OCI-LY1 (cell line): ENCODE measurements around the gene PI4KA.
"Not testable (repeated sequence)": the region's sequence is repeated elsewhere in the genome, so short reads cannot be mapped to it uniquely, and the experiment has no call there.

ENCODE experiments used
- H2AFZ ChIP-seq: fragments of 200-600 bp; sonication (generic), shearing (Covaris generic); 2 replicates; pipeline ENCODE4 v1.6.0; 2014; ENCODE audit warnings: antibody characterized with exemption, mild to moderate bottlenecking, low read length
- H3F3A ChIP-seq: fragments of 200-600 bp; sonication (generic), shearing (Covaris generic); 2 replicates; pipeline ENCODE4 v1.6.0; 2014; ENCODE audit warnings: mild to moderate bottlenecking, antibody characterized with exemption, low read length, moderate library complexity; ENCODE audit not compliant: insufficient read depth
- H3K27ac ChIP-seq: fragments of 200-600 bp; sonication (generic); 2 replicates; pipeline ENCODE4 v1.5.1; 2014; ENCODE audit warnings: low read length, mixed run types, mild to moderate bottlenecking, low read depth; ENCODE audit not compliant: poor library complexity, severe bottlenecking
- H3K27me3 ChIP-seq: fragments of 200-600 bp; sonication (generic); 2 replicates; pipeline ENCODE4 v1.6.0; 2014; ENCODE audit warnings: antibody characterized with exemption, mild to moderate bottlenecking, low read length, moderate library complexity; ENCODE audit not compliant: insufficient read depth
- H3K36me3 ChIP-seq: fragments of 200-600 bp; sonication (generic); 2 replicates; pipeline ENCODE4 v1.6.1; 2014; ENCODE audit warnings: mild to moderate bottlenecking, antibody characterized with exemption, low read length, moderate library complexity, mixed read lengths; ENCODE audit not compliant: insufficient read depth
- H3K4me1 ChIP-seq: fragments of 200-600 bp; sonication (generic); 2 replicates; pipeline ENCODE4 v1.5.1; 2014; ENCODE audit warnings: mild to moderate bottlenecking, low read length, moderate library complexity; ENCODE audit not compliant: insufficient read depth, severe bottlenecking
- H3K4me2 ChIP-seq: fragments of 200-600 bp; sonication (generic), shearing (Covaris generic); 2 replicates; pipeline ENCODE4 v1.6.1; 2014; ENCODE audit warnings: low read length
- H3K4me3 ChIP-seq: fragments of 200-600 bp; sonication (generic); 2 replicates; pipeline ENCODE4 v1.5.1; 2014; ENCODE audit warnings: low read length, low read depth, mild to moderate bottlenecking, mixed read lengths; ENCODE audit not compliant: poor library complexity, severe bottlenecking
- H3K79me2 ChIP-seq: fragments of 200-600 bp; shearing (Covaris generic); 2 replicates; pipeline ENCODE4 v1.6.1; 2016; ENCODE audit warnings: mixed run types, low read length, mixed read lengths; ENCODE audit not compliant: insufficient read depth
- H3K9ac ChIP-seq: fragments of 200-600 bp; sonication (generic), shearing (Covaris generic); 2 replicates; pipeline ENCODE4 v1.6.1; 2014; ENCODE audit warnings: mild to moderate bottlenecking, low read length, mixed read lengths
- H3K9me2 ChIP-seq: fragments of 200-600 bp; sonication (generic), shearing (Covaris generic); 2 replicates; pipeline ENCODE4 v1.6.1; 2014; ENCODE audit warnings: low read depth, mild to moderate bottlenecking, low read length, mixed read lengths
- H3K9me3 ChIP-seq: fragments of 200-600 bp; shearing (Covaris generic); 2 replicates; pipeline ENCODE4 v1.6.1; 2014; ENCODE audit warnings: low read length, mixed read lengths
- H4K20me1 ChIP-seq: fragments of 200-600 bp; sonication (generic), shearing (Covaris generic); 2 replicates; pipeline ENCODE4 v1.6.0; 2016; ENCODE audit warnings: mild to moderate bottlenecking, low read length; ENCODE audit not compliant: insufficient read depth
- EZH2 ChIP-seq: fragments of 200-600 bp; sonication (generic), shearing (Covaris generic); IDR thresholded peaks from 2 replicates; pipeline ENCODE4 v1.8.0; 2017; ENCODE audit warnings: borderline replicate concordance, mixed run types, mild to moderate bottlenecking, antibody characterized with exemption, low read length, moderate library complexity, mixed read lengths
- TF ChIP-seq, protein P1 (sequence below): fragments of 200-600 bp; sonication (generic), shearing (Covaris generic); IDR thresholded peaks from 2 replicates; pipeline ENCODE4 v1.5.1; 2017; ENCODE audit warnings: mild to moderate bottlenecking, antibody characterized with exemption, low read length, moderate library complexity, mixed read lengths

The PI4KA gene

GRCh38 chr22:20903093-20903492, 44.5 kb upstream of the PI4KA start:
- H3K9ac ChIP-seq = no peak overlapping the region
- no peaks in the 10 kb centered on the region for H3K36me3 ChIP-seq
- no peaks in the 10 kb centered on the region for H4K20me1 ChIP-seq
- H3K4me2 ChIP-seq = no peak overlapping the region
- H3K27ac ChIP-seq = no peak overlapping the region
- no peaks in the 10 kb centered on the region for H3K9me3 ChIP-seq
- no peaks in the 10 kb centered on the region for H3K27me3 ChIP-seq
- no peak for TF ChIP-seq EZH2
- TF ChIP-seq, protein P1, sequence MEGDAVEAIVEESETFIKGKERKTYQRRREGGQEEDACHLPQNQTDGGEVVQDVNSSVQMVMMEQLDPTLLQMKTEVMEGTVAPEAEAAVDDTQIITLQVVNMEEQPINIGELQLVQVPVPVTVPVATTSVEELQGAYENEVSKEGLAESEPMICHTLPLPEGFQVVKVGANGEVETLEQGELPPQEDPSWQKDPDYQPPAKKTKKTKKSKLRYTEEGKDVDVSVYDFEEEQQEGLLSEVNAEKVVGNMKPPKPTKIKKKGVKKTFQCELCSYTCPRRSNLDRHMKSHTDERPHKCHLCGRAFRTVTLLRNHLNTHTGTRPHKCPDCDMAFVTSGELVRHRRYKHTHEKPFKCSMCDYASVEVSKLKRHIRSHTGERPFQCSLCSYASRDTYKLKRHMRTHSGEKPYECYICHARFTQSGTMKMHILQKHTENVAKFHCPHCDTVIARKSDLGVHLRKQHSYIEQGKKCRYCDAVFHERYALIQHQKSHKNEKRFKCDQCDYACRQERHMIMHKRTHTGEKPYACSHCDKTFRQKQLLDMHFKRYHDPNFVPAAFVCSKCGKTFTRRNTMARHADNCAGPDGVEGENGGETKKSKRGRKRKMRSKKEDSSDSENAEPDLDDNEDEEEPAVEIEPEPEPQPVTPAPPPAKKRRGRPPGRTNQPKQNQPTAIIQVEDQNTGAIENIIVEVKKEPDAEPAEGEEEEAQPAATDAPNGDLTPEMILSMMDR = no peak
- H2AFZ ChIP-seq = no peak overlapping the region
- H3F3A ChIP-seq = no peaks in the 10 kb centered on the region
- H3K9me2 ChIP-seq = no peaks in the 10 kb centered on the region
- H3K4me3 ChIP-seq = no peak overlapping the region
- H3K79me2 ChIP-seq = no peaks in the 10 kb centered on the region
- no peaks in the 10 kb centered on the region for H3K4me1 ChIP-seq

GRCh38 chr22:20901093-20902033, 42.8 kb upstream of the PI4KA start:
- H3K9me2 ChIP-seq, H2AFZ ChIP-seq, H3K9me3 ChIP-seq, H3K9ac ChIP-seq, H3K4me1 ChIP-seq, H3K79me2 ChIP-seq, H3K4me2 ChIP-seq, H3F3A ChIP-seq, H3K4me3 ChIP-seq, H3K27me3 ChIP-seq, H3K36me3 ChIP-seq, H4K20me1 ChIP-seq, H3K27ac ChIP-seq: not testable (repeated sequence)

GRCh38 chr22:20899827-20900423, 41.3 kb upstream of the PI4KA start:
- Histone ChIP-seq H3F3A (no peaks in the 10 kb centered on the region), H3K4me1 (no peaks in the 10 kb centered on the region)

DNA sequence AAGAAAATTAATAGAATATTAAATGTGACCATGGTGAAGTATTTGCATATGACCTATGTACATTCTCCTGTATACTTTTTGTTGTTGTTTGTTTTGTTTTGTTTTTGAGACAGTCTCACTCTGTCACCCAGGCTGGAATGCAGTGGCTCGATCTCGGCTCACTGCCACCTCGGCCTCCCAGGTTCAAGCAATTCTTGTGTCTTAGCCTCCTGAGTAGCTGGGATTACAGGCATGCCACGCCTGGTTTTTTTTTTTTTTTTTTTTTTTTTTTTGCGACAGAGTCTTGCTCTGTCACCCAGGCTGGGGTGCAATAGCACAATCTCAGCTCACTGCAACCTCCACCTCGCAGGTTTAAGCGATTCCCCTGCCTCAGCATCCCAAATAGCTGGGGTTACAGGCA, 39.1 kb upstream of the PI4KA start:
- not testable (repeated sequence) for H4K20me1 ChIP-seq, H3F3A ChIP-seq, H3K27ac ChIP-seq, H3K79me2 ChIP-seq, H3K9me2 ChIP-seq, H3K9me3 ChIP-seq, H3K4me1 ChIP-seq, H3K9ac ChIP-seq, H2AFZ ChIP-seq, H3K4me3 ChIP-seq, H3K36me3 ChIP-seq, H3K4me2 ChIP-seq, H3K27me3 ChIP-seq

More at GRCh38 chr22:20899827-20900423, 41.3 kb upstream of the PI4KA start:
- no peak overlapping the region for H2AFZ ChIP-seq
- no peaks in the 10 kb centered on the region for H3K36me3 ChIP-seq
- H3K9ac ChIP-seq = no peak overlapping the region
- no peak for TF ChIP-seq EZH2
- TF ChIP-seq, protein P1 = no peak
- H3K9me3 ChIP-seq = no peaks in the 10 kb centered on the region
- H3K27ac ChIP-seq = no peak overlapping the region
- H3K27me3 ChIP-seq = no peaks in the 10 kb centered on the region
- no peaks in the 10 kb centered on the region for H3K79me2 ChIP-seq
- no peak overlapping the region for H3K4me3 ChIP-seq
- H3K4me2 ChIP-seq = no peak overlapping the region
- no peaks in the 10 kb centered on the region for H3K9me2 ChIP-seq
- H4K20me1 ChIP-seq = no peaks in the 10 kb centered on the region
